Kidney (tissue), 14 donors: ENCODE results near the gene SEMA3F. TPM values are rescaled to one million over a fixed set of nuclear protein-coding genes. Genes with fewer than 3 reads are reported as not detected.

Experiments
- DNase-seq, 5 donors: peaks; one replicate each; pipeline ENCODE4 v3.0.0-alpha.2; 2013 to 2020
- FAIRE-seq: peaks from 2 replicates; lab custom pipeline; 2012; peaks lifted over from hg19 to GRCh38; lab: Jason Lieb, UNC
- H3K27ac ChIP-seq, 2 donors: one replicate each; pipeline ENCODE4 v1.7.0; 2013; ENCODE audit warnings: low read depth in 2 of 2, low read length in 2 of 2, inconsistent platforms in 1 of 2
- H3K27me3 ChIP-seq: one replicate; pipeline ENCODE4 v1.7.1; 2013; ENCODE audit warnings: low read length, inconsistent platforms; ENCODE audit not compliant: control insufficient read depth, insufficient read depth
- H3K36me3 ChIP-seq, 3 donors: one replicate each; pipeline versions ENCODE4 v1.7.0 to v1.7.1; 2013; ENCODE audit warnings: low read length in 3 of 3, control low read depth in 1 of 3, inconsistent platforms in 1 of 3; ENCODE audit not compliant: insufficient read depth in 3 of 3, control insufficient read depth in 2 of 3
- H3K4me1 ChIP-seq, 3 donors: one replicate each; pipeline versions ENCODE4 v1.7.0 to v1.7.1; 2013; ENCODE audit warnings: low read length in 3 of 3, inconsistent platforms in 1 of 3, low read depth in 1 of 3; ENCODE audit not compliant: control insufficient read depth in 2 of 3, insufficient read depth in 2 of 3
- H3K4me3 ChIP-seq, 3 donors: one replicate each; pipeline versions ENCODE4 v1.7.0 to v1.8.1; 2013; ENCODE audit warnings: low read length in 3 of 3, control low read depth in 1 of 3, inconsistent platforms in 1 of 3
- H3K9ac ChIP-seq, 3 donors: one replicate each; pipeline versions ENCODE4 v1.7.0 to v1.7.1; 2013; ENCODE audit warnings: low read length in 3 of 3, control low read depth in 1 of 3, inconsistent platforms in 1 of 3
- H3K9me3 ChIP-seq, 3 donors: one replicate each; pipeline versions ENCODE4 v1.7.0 to v1.7.1; 2013; ENCODE audit warnings: low read length in 3 of 3, control low read depth in 1 of 3, inconsistent platforms in 1 of 3; ENCODE audit not compliant: control insufficient read depth in 2 of 3, insufficient read depth in 1 of 3
- intact Hi-C: fragments of 100-400 bp; cut with DNase I; formaldehyde crosslinking; loops from one replicate; pipeline ENCODE4 v1.11.1; 2022
- polyA plus RNA-seq: library from polyadenylated mRNA; stranded (reverse); fragments of 350-450 nt; fragmentation: Illumina TruSeq; extraction: RNeasy Lipid Tissue Mini Kit (QIAGEN cat#74804); gene quantifications from one replicate; pipeline ENCODE4 v1.2.3, GENCODE V29; 2014; ENCODE audit warnings: low read depth, low replicate concordance; ENCODE audit not compliant: insufficient read depth
- total RNA-seq: library from RNA; stranded (reverse); fragmentation: NEBNext Ultra II Directional; extraction: Animal tissue kit (Norgen Biotek cat#: 25700); gene quantifications from one replicate; pipeline ENCODE4 v1.2.1, GENCODE V29; 2021
- TF ChIP-seq, protein P1 (sequence below): IDR thresholded peaks from 3 replicates; pipeline ENCODE4 v1.5.1; 2012; ENCODE audit warnings: mild to moderate bottlenecking, moderate library complexity, borderline replicate concordance; ENCODE audit not compliant: insufficient read depth; ENCODE audit errors: extremely low read depth
- donor health status: control.
- donor health status: control.
- donor health status: control.
- donor health status: control.
- donor health status: control.
- donor health status: DM: yes; HTN: yes; CAD: no.
- donor health status: Normal renal cell carcinoma (clear cell type).

The SEMA3F gene
- total and polyA plus RNA-seq, 2 donors from 2014 or later, result 36.7 to 39.9 TPM

DNA sequence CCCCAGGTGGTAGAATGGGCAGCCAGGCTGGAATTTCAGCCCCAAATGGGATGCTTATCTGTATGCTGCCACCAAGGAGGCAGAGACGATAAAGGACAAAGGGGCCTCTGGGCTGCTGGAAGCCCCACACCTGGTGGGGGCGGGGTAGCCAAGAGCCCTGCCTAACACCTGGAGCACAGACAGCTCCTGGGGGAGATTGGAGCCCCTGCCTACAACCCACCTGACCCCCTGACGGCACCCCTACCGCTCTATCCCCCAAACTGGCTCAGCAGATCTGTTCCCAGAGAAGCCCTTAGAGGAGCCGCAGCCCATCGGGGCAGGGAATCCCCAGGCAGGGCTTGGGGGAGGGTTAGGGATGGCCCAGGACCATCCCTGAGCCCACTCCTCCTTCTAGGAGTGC lies 15.8 kb upstream of the SEMA3F start:
- H3K36me3 ChIP-seq, result no peaks in the 10 kb centered on the region
- no peaks in the 10 kb centered on the region for H3K9me3 ChIP-seq
- H3K4me3 ChIP-seq, result no peak overlapping the region
- FAIRE-seq (no peak), DNase-seq (peak in 1 of 5 donors; percentile 32)
- no peaks in the 10 kb centered on the region for H3K27me3 ChIP-seq
- TF ChIP-seq, protein P1, sequence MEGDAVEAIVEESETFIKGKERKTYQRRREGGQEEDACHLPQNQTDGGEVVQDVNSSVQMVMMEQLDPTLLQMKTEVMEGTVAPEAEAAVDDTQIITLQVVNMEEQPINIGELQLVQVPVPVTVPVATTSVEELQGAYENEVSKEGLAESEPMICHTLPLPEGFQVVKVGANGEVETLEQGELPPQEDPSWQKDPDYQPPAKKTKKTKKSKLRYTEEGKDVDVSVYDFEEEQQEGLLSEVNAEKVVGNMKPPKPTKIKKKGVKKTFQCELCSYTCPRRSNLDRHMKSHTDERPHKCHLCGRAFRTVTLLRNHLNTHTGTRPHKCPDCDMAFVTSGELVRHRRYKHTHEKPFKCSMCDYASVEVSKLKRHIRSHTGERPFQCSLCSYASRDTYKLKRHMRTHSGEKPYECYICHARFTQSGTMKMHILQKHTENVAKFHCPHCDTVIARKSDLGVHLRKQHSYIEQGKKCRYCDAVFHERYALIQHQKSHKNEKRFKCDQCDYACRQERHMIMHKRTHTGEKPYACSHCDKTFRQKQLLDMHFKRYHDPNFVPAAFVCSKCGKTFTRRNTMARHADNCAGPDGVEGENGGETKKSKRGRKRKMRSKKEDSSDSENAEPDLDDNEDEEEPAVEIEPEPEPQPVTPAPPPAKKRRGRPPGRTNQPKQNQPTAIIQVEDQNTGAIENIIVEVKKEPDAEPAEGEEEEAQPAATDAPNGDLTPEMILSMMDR, result no peak
- H3K4me1 ChIP-seq, result peaks cover 6 to 17% (median 14%) of the 10 kb centered on the region in 3 donors
- intact Hi-C loops, result no loop called here
- H3K27ac ChIP-seq, result no peak overlapping the region
- H3K9ac ChIP-seq, result no peak overlapping the region

DNA sequence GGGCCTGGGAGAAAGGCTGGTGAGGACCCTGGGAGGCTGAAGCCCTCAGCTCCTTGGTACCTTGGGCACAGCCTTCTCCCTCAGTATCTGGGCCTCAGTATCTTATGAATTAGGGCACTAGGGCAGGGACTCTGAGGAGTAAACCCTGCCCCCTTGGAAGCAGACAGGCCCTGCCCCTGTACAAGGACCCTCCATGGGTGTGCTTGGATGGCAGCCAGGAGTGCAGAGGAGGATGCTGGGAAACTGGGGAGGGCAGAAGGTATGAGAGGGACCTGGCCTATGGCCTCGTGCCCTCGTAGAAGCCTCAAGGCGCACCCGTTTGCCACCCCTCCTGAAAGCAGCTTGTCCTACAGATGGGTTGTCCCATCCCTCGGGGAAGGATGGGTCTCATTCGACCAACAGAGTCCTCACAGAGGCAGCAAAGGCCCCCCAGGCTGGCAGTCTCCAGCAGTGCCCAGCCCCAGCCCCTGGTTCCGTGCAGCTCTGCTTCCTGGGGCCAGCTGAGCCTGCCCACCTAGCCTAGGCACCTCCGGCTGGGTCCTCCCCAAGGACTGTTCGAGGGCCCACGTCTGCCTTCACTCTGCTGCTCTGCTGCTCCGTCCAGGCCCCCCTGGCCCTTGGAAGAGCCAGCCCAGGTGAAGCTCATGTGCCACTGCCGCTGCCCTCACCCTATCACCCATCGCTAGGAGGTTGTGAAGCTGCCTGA lies 15.3 kb upstream of the SEMA3F start:
- FAIRE-seq, result no peak
- Histone ChIP-seq H3K9me3 (no peaks in the 10 kb centered on the region), H3K36me3 (no peaks in the 10 kb centered on the region), H3K27ac (no peak overlapping the region), H3K4me1 (peaks cover 6 to 17% (median 14%) of the 10 kb centered on the region in 3 donors), H3K4me3 (no peak overlapping the region), H3K27me3 (no peaks in the 10 kb centered on the region), H3K9ac (no peak overlapping the region)
- peak in 1 of 5 donors; percentile 40 for DNase-seq
- intact Hi-C loops, result no loop called here
- TF ChIP-seq, protein P1, result no peak

DNA sequence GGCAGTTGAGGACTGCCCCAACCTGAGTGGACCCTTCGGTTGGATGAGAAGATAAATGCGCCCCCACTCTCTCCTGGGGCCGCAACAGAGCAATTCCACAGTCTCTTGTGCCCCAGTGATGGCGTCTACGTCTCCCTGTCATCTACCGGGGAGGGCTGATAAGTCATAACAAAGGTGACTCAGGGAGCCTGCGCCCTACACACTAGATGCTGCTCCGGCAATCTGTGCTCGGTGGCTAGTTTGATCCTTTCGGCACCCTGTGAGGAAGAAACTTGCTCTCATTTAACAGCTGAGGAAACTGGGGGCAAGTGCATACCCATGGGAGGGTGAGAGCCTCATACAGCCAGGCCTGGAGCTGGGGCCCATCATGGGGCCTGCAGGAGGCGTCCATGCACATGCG lies 14.1 kb upstream of the SEMA3F start:
- DNase-seq, result no peak
- intact Hi-C loops, result no loop called here
- H3K27me3 ChIP-seq, result no peaks in the 10 kb centered on the region
- no peaks in the 10 kb centered on the region for H3K36me3 ChIP-seq
- TF ChIP-seq, protein P1, result no peak
- H3K9ac ChIP-seq, result no peak overlapping the region
- peaks cover 6 to 17% (median 14%) of the 10 kb centered on the region in 3 donors for H3K4me1 ChIP-seq
- FAIRE-seq, result no peak
- H3K27ac ChIP-seq, result no peak overlapping the region
- no peak overlapping the region for H3K4me3 ChIP-seq
- no peaks in the 10 kb centered on the region for H3K9me3 ChIP-seq
